Activated B cell treated with CpG ODN at 0.5 μM for 24 hours (primary cell): ENCODE measurements around the gene SERPING1. TPM values are rescaled to one million over a fixed set of nuclear protein-coding genes. Genes with fewer than 3 reads are reported as not detected.

ENCODE experiments used
- ATAC-seq: fragments of 200-7000 bp; cut with Tn5 transposase; one replicate; pipeline ENCODE4 v1.10.0; 2021; ENCODE audit warnings: low read depth, mild to moderate bottlenecking, moderate library complexity
- CTCF ChIA-PET: fragments of 350-600 bp; sonication (Branson Sonifier 250); formaldehyde crosslinking; loops from one replicate; lab custom pipeline; 2021; ENCODE audit warnings: antibody characterized with exemption; lab: Charles Lee
- POLR2A ChIA-PET: fragments of 350-600 bp; sonication (Branson Sonifier 250); formaldehyde crosslinking; loops from one replicate; lab custom pipeline; 2021; ENCODE audit warnings: antibody characterized with exemption; lab: Charles Lee
- DNase-seq: peaks from one replicate; pipeline ENCODE4 v3.0.0; 2022
- H3K27ac Mint-ChIP-seq: one replicate; pipeline ENCODE4 v1.8.0; 2020; ENCODE audit warnings: mixed read lengths
- H3K27me3 Mint-ChIP-seq: one replicate; pipeline ENCODE4 v1.8.0; 2021; ENCODE audit warnings: mixed read lengths
- H3K36me3 Mint-ChIP-seq: one replicate; pipeline ENCODE4 v1.8.0; 2021; ENCODE audit warnings: low read depth, mixed read lengths
- H3K4me1 Mint-ChIP-seq: one replicate; pipeline ENCODE4 v1.8.0; 2021; ENCODE audit warnings: mixed read lengths
- H3K4me3 Mint-ChIP-seq: one replicate; pipeline ENCODE4 v1.8.0; 2020; ENCODE audit warnings: mild to moderate bottlenecking, mixed read lengths
- H3K9me3 Mint-ChIP-seq: one replicate; pipeline ENCODE4 v1.8.0; 2020; ENCODE audit warnings: mixed read lengths
- CTCF ChIP-seq: fragments of 200-600 bp; IDR thresholded peaks from one replicate; pipeline ENCODE4 v1.8.0; 2022; ENCODE audit warnings: antibody characterized with exemption, mild to moderate bottlenecking
- intact Hi-C: fragments of 100-400 bp; cut with micrococcal nuclease; formaldehyde crosslinking; loops from one replicate; pipeline ENCODE4 v1.15.1; 2024
- total RNA-seq: library from RNA; stranded (reverse); gene quantifications from 2 replicates; pipeline ENCODE4 v1.2.3, GENCODE V29; 2022

SERPING1 gene
- total RNA-seq, 1 donor from 2014 or later: not detected

GRCh38 chr11:57555393-57555792 lies 42.1 kb upstream of the SERPING1 start:
- ChIA-PET CTCF (no interaction called here), POLR2A (no interaction called here)
- H3K36me3 Mint-ChIP-seq: peaks cover 90% of the 10 kb centered on the region

GRCh38 chr11:57556041-57556440 lies 41.4 kb upstream of the SERPING1 start:
- POLR2A ChIA-PET: no interaction called here

More at GRCh38 chr11:57555393-57555792, 42.1 kb upstream of the SERPING1 start:
- Mint-ChIP-seq H3K27ac (no peak overlapping the region), H3K9me3 (no peaks in the 10 kb centered on the region), H3K27me3 (no peaks in the 10 kb centered on the region), H3K4me1 (no peaks in the 10 kb centered on the region), H3K4me3 (no peak overlapping the region)
- ATAC-seq (no peak), DNase-seq (no peak)
- intact Hi-C loops: no loop called here
- TF ChIP-seq CTCF: no peak

GRCh38 chr11:57560146-57560545 lies 37.3 kb upstream of the SERPING1 start:
- no peak overlapping the region for H3K27ac Mint-ChIP-seq
- no peak overlapping the region for H3K4me3 Mint-ChIP-seq
- intact Hi-C loops: loop anchor here (10.0 kb wide), 2 partner anchors 1085 to 1595 kb away; no protein-coding TSS in a partner anchor
- no peak for DNase-seq
- H3K4me1 Mint-ChIP-seq: peaks cover 16% of the 10 kb centered on the region
- H3K9me3 Mint-ChIP-seq: no peaks in the 10 kb centered on the region
- no peaks in the 10 kb centered on the region for H3K27me3 Mint-ChIP-seq
- TF ChIP-seq CTCF: no peak
- no peak for ATAC-seq
- CTCF ChIA-PET: interaction anchor here (1.2 kb wide), 1 partner anchor 8 kb away, joined by 3 read pairs; the partner anchor contains the start of gene UBE2L6
- POLR2A ChIA-PET: interaction anchor here (0.8 kb wide), 1 partner anchor 152 kb away, joined by 4 read pairs; the partner anchor contains the start of gene TMX2
- H3K36me3 Mint-ChIP-seq: peaks cover 64% of the 10 kb centered on the region

More at GRCh38 chr11:57556041-57556440, 41.4 kb upstream of the SERPING1 start:
- TF ChIP-seq CTCF: no peak
- H3K27me3 Mint-ChIP-seq: no peaks in the 10 kb centered on the region
- ATAC-seq: no peak
- intact Hi-C loops: no loop called here
- no peak overlapping the region for H3K4me3 Mint-ChIP-seq
- CTCF ChIA-PET: no interaction called here
- H3K4me1 Mint-ChIP-seq: no peaks in the 10 kb centered on the region
- DNase-seq: no peak
- H3K36me3 Mint-ChIP-seq: peaks cover 88% of the 10 kb centered on the region
- H3K27ac Mint-ChIP-seq: no peak overlapping the region
- H3K9me3 Mint-ChIP-seq: no peaks in the 10 kb centered on the region

- TF ChIP-seq CTCF: no peak
- Mint-ChIP-seq H3K36me3 (peaks cover 50% of the 10 kb centered on the region), H3K27ac (no peak overlapping the region), H3K4me1 (peaks cover 36% of the 10 kb centered on the region), H3K9me3 (no peaks in the 10 kb centered on the region), H3K4me3 (no peak overlapping the region), H3K27me3 (no peaks in the 10 kb centered on the region)
- intact Hi-C loops: loop anchor here (10.0 kb wide), 2 partner anchors 1082 to 1592 kb away; no protein-coding TSS in a partner anchor
- no peak for ATAC-seq
- ChIA-PET POLR2A (no interaction called here), CTCF (no interaction called here)
- no peak for DNase-seq
Observed at GRCh38 chr11:57562596-57562995, 34.9 kb upstream of the SERPING1 start.

GRCh38 chr11:57566005-57566904 lies 31.2 kb upstream of the SERPING1 start:
- ATAC-seq (peak; percentile 45), DNase-seq (no peak)
- Mint-ChIP-seq H3K27me3 (no peaks in the 10 kb centered on the region), H3K4me3 (peak overlapping the region; percentile 99), H3K4me1 (peaks cover 42% of the 10 kb centered on the region), H3K27ac (peak overlapping the region; percentile 91), H3K36me3 (peaks cover 24% of the 10 kb centered on the region), H3K9me3 (no peaks in the 10 kb centered on the region)
- TF ChIP-seq CTCF: no peak
- CTCF ChIA-PET: interaction anchor here (1.3 to 2.4 kb wide), 2 partner anchors 9 to 235 kb away, joined by 6 to 28 read pairs; no protein-coding TSS in a partner anchor
- intact Hi-C loops: loop anchor here (1.0 to 10.0 kb wide), 10 partner anchors 17 to 1589 kb away; partner anchors contain the start of genes CLP1, LPXN, SLC43A3 and ZFP91
- POLR2A ChIA-PET: interaction anchor here (0.5 to 1.3 kb wide), 3 partner anchors 18 to 242 kb away, joined by 3 to 5 read pairs (median 4); no protein-coding TSS in a partner anchor
